K562 (cell line): ENCODE data around the gene TP63.

Experiments
- MTA2 ChIP-seq: fragments of 450-650 bp; IDR thresholded peaks from 2 replicates; pipeline ENCODE4 v1.6.1; 2016; ENCODE audit warnings: low read depth
- SRF ChIP-seq, 2 experiments: fragments of 250-450, 450-650 bp in 1 of 2; sonication (Bioruptor Pico) in 1 of 2; sonication (generic) in 1 of 2; formaldehyde crosslinking; IDR thresholded peaks; 2 replicates each; pipeline versions ENCODE4 v1.5.0 to v1.5.1; 2020 to 2022; ENCODE audit warnings: mild to moderate bottlenecking in 1 of 2, missing genetic modification reagents in 1 of 2
- TAF1 ChIP-seq: IDR thresholded peaks from 2 replicates; pipeline ENCODE4 v1.6.1; 2011; ENCODE audit warnings: mild to moderate bottlenecking, low read length, moderate library complexity; ENCODE audit not compliant: insufficient read depth, control insufficient read depth, severe bottlenecking; ENCODE audit errors: extremely low read depth
- ZFX ChIP-seq: sonication (generic); formaldehyde crosslinking; IDR thresholded peaks from 2 replicates; pipeline ENCODE4 v1.8.0; 2022; ENCODE audit warnings: mild to moderate bottlenecking, missing genetic modification reagents, moderate library complexity
- ZNF384 ChIP-seq: IDR thresholded peaks from 2 replicates; pipeline ENCODE4 v1.6.1; 2012; ENCODE audit warnings: low read depth, low read length, improper control_type of control experiment
- TF ChIP-seq, protein P1 (sequence below): fragments of 250-450 bp; sonication (Bioruptor Pico); IDR thresholded peaks from 2 replicates; pipeline ENCODE4 v1.8.0; 2021; ENCODE audit warnings: borderline replicate concordance, mild to moderate bottlenecking, moderate library complexity; ENCODE audit not compliant: poor library complexity, severe bottlenecking

DNA sequence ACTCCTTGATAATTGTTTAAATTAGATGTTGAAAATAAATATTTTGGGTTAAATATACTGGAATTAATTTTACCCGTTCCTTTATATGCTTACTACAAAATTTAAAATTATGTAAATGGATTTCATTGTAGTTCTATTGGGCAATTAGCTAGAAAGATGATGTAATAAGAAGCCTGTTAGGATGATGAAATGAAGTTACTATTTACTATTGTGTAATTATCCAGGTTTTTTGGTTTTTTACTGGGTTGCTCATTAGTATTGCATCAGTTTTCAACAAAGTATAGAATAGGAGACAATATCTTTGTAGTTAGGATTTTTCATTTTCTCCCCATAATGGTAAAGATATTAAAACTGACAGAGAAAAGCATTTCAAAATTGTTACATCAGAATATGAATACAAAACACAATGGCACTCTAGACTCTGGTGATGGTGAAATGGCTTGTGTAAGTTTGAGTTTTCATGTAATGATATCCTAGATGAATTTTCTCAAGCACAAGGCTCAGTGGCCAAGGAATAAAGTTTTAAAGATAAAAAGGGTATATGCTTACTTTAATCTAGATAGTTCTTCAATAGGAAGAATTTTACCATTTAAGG lies 267.5 kb downstream of the TP63 start:
- TF ChIP-seq, protein P1, sequence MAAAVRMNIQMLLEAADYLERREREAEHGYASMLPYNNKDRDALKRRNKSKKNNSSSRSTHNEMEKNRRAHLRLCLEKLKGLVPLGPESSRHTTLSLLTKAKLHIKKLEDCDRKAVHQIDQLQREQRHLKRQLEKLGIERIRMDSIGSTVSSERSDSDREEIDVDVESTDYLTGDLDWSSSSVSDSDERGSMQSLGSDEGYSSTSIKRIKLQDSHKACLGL (CRISPR knock-in tag), result no peak
- TF ChIP-seq TAF1 (no peak), MTA2 (no peak), SRF (CRISPR knock-in tag; IDR thresholded peaks at IDR 0.05) (no peak), ZNF384 (no peak), ZFX (CRISPR knock-in tag) (no peak)
